SHP77 (cell line): ENCODE results near the gene PCCA.
"Not testable (repeated sequence)": the region's sequence is repeated elsewhere in the genome, so short reads cannot be mapped to it uniquely, and the experiment has no call there.

Source experiments
- DNase-seq, 2 experiments: peaks; one replicate each; lab custom pipeline; 2025; lab: John Stamatoyannopoulos, UW

The PCCA gene

GRCh38 chr13:100197116-100197515, 108.2 kb downstream of the PCCA start:
- no peak for DNase-seq

DNA sequence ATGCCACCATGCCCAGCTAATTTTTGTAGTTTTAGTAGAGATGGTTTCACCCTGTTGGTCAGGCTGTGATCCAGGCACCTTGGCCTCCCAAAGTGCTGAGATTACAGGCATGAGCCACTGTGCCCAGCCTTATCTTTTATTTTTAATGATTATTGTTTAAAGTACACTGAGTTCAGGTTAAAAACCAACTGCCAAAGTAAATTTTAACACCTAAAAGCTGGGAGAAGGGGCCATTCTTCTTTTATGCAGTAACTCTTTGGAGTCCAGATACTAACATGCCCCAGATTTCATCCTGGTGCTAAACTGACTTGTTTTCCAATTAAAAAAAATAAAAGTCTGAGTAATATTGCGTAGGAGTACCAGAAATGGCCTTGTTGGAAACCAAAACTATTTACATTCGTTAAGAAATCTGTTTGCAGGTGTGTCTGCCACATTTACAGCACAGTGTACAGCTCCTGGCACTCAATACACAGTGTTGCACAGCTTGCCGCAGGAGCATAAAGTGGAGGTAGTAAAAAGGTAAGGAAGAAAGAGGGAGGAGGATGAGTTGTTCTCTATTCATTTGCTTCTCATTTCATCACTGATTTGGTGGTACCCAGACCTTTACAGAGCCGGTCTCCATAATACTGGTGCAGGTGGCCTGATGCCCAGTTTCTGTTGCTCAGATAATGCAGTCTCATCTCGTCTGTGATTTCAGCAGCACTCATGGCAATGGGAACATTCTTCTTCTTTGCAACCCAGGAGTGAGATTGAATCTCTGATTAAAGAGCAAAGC, 108.9 kb downstream of the PCCA start:
- no peak for DNase-seq

DNA sequence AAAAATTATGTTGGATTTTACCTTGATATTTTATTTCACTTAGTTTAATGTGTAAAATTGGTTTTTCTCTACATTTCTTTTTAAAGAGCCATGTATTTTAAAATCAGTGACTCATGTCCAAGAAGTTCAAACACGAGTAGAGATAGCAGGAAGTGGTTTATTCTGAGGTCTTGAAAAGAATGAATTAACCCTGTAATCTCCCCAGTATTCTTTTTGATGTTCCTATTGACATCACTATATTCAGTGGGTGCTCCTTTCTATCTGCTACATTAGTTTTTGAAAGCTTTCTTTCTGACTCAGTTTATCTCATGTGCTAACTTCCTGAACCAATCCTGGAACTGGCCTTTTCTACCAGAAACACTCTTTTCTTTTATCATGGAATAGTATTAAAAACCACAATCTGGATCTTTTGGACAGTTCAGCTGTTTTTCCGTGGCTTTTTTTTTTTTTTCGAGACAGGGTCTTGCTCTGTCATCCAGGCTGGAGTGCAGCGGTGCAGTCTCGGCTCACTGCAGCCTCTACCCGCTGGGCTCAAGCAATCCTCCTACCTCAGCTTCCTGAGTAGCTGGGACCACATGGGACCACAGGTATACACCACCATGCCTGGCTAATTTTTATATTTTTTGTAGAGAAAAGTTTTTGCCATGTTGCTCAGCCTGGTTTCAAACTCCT, 114.9 kb downstream of the PCCA start:
- DNase-seq = no peak

GRCh38 chr13:100208002-100208401, 119.1 kb downstream of the PCCA start:
- DNase-seq = no peak

DNA sequence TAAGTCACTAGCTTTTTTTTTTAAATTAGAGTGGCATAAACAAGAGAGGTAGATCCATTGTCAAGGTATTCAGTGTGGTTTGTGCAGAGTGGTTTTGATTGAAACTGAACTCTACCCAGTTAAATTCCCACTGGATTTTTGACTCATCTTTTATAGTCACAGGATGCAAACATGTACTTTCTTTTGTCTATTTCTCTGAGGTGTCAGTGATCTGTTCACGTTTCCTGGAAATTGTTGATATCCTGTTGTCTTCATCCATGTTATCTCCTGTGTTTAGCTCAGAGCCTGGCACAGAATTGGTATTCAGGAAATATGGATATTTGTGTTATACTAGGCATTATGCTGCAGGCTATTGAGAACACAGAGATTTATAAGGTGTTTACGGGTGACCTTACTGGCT, 119.7 kb downstream of the PCCA start:
- DNase-seq = no peak

- no peak for DNase-seq
Measured at GRCh38 chr13:100209857-100210825, 121.2 kb downstream of the PCCA start.

DNA sequence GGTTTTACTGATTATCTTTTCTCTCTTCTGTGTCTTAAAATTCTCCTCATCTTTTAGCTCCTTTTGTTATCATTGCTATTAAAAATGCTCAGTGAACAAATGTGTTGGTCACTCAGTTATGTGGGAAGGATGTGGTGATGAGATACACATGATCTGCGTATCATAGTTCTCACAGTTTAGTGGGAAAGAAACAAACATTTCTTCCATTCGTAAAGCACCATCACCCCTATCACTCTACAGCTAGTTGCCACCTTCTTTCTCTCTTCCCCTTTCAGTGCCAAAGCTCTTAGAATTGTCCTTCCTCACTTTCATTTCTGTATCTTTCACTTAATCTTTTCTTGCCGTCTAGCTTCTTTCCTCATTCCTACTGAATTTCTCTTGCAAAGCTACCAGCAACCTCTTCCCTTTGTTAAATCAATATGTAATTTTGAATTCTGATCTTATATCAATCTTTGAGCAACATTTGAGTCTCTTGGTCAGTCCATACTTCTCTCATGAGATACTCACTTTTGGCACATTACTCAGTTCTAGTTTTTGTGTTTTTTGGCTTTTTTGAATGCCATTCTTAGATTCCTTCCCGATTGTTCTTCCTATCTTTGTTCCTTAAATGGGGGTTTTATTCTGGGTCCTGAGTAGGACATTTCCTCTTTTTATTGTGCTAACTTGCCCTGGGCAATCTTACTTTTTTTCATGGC, 122.3 kb downstream of the PCCA start:
- no peak for DNase-seq

DNA sequence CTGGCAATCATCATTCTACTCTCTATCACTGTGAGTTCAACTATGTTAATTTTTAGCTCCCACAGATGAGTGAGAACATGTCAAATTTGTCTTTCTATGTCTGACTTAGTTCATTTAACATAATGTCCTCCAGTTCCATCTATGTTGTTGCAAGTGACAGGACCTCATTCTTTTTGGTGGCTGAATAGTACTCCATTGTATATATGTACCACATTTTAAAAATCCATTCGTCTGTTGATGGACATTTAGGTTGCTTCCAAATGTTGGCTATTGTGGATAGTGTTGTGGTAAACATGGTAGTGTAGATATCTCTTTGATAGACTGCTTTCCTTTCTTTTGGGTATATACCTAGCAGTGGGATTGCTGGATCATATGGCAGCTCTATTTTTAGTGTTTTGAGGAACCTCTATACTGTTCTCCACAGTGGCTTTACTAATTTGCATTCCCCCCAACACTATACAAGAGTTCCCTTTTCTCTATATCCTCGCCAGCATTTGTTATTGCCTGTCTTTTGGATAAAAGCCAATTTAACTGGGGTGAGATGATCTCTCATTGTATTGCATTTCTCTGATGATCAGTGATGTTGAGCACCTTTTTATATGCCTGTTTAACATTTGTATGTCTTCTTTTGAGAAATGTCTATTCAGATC, 124.1 kb downstream of the PCCA start:
- DNase-seq = no peak

DNA sequence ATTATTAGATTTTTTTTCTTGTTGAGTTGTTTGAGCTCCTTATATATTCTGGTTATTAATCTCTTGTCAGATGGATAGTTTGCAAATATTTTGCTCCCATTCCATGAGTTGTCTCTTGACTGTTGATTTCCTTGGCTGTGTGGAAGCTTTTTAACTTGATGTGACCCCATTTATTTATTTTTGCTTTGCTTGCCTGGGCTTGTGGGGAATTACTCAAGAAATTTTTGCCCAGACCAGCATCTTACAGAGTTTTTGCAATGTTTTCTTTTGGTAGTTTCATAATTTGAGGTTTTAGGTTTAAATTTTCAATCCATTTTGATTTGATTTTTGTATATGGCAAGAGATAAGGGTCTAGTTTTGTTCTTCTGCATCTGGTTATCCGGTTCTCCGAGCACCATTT, 124.7 kb downstream of the PCCA start:
- DNase-seq = no peak

DNA sequence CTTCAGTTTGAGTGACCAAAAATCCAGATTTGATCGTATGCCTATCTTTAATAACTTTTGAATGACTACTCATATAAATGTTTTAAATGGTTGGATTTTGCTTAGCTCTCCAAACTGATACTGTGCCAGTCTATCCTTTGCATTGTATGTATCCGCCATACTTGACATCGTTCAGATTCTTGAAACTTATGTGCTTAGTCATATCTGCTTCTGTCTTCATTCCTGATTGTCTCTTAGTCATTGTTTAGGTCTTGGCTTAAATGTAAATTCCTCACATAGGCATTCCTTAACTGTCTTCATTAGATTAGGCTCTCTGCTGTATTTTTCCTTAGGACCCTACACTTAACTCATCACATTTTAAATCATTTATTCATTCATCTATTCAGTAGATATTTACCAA, 126.0 kb downstream of the PCCA start:
- DNase-seq = no peak

GRCh38 chr13:100221166-100221565, 132.3 kb downstream of the PCCA start:
- no peak for DNase-seq

DNA sequence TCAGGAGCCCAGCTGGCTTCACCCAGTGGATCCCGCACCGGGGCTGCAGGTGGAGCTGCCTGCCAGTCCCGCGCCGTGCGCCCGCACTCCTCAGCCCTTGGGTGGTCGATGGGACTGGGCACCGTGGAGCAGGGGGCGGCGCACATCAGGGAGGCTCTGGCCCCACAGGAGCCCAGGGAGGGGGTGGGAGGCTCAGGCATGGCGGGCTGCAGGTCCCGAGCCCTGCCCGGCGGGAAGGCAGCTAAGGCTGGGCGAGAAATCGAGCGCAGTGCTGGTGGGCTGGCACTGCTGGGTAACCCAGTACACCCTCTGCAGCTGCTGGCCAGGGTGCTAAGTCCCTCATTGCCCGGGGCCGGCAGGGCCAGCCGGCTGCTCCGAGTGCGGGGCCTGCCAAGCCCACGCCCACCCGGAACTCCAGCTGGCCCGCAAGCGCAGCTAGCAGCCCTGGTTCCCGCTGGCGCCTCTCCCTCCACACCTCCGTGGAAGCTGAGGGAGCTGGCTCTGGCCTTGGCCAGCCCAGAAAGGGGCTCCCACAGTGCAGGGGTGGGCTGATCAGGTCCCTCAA, 135.2 kb downstream of the PCCA start:
- DNase-seq = not testable (repeated sequence)

GRCh38 chr13:100229603-100230002, 140.7 kb downstream of the PCCA start:
- DNase-seq = no peak

GRCh38 chr13:100230769-100231149, 141.9 kb downstream of the PCCA start:
- no peak for DNase-seq

DNA sequence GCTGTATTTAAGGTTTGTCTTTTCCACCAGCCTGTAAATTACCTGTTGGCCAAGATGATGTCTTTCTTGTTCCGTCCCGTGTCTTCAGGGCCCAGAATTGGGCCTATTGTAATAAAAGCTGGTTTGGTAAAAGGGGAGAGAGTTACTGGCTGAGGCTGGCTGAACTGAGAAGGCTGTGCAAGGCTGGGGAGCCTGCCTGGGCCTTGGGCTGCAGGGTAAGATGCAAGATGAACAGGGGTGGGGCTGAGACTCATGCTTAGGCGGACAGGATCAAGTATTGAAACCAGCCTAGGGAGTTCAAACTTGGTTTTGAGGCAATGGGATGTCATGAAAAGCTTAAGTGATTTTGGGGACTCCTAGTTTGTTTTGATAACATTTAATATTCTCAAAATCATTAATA, 142.3 kb downstream of the PCCA start:
- no peak for DNase-seq

DNA sequence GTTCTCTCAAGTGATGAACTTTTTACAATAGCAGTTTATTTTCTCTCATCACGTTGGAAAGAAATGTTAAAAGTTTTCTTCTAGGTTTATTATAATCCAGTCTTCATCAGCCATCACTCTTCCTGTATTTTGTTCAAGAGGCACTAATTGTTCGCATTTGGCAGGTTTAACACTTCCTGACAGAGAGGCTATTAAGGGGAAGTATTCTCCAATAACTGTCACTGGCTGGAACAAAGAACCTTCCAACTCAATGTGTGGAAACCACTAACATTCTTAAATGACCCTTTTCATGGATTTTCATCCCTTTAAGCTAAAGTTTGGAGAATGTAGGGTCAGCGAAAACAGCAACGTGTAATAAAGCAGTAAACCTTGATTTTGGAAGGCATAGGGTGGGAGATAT, 145.1 kb downstream of the PCCA start:
- DNase-seq = no peak

GRCh38 chr13:100234524-100235136, 145.7 kb downstream of the PCCA start:
- DNase-seq = no peak

- peak; percentile 68 to 78 for DNase-seq
Measured at GRCh38 chr13:100235311-100235901, 146.5 kb downstream of the PCCA start.

DNA sequence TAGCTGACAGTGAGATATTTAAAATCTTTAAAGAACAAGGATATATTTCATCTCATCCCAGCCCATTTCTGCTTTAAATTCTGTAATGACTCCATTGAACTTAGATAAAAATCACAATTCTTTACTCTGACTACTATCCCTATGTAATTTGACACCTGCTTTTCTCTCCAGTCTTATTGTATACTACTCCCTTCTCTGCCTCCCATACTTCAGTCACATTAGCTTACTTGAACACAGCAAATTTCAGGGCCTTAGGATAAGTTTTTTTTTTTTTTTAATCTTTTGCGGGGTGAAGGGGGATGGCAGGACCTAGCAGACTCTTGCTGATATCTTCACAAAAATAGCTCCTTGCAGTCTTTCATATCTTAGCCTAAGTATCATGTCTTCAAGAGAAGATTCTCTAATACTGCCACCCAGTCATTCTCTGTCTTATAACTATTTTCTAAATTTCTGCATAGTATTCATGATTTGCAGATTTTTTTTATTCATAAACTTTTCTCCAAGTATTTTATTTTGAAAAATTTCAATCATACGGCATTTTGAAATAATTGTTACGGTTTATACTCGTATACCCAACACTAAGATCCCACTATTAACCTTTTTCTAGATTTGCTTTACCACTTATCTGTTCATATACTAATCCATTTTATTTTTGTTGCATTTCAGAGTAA, 151.4 kb downstream of the PCCA start:
- DNase-seq = no peak

DNA sequence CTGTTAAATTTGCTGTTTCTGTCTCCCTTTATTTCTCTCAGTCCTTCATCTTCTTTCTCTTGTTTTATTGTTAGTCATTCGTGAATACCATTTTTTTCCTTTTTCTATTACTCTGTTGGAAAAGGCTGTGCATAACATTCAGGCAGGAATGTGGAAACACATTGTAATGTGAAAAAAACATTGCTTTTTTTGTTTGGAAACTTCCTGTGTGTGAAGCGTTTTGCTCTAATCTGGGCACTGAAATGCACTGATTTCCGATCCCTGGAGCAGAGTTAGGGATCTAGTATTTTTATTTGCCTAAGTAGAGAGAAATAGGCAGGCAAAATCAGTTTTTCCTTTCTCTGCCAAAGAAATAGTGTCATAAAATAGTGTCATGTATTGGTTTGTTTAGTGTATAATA, 155.5 kb downstream of the PCCA start:
- no peak for DNase-seq
